Measurements from ENCODE around the gene YWHAE. TPM values are rescaled to one million over a fixed set of nuclear protein-coding genes. Genes with fewer than 3 reads are reported as not detected.

YWHAE gene
- total and polyA plus RNA-seq, 2 of the 4 experiments (the other 2 are of a cell fraction) = 358 to 774 TPM

DNA sequence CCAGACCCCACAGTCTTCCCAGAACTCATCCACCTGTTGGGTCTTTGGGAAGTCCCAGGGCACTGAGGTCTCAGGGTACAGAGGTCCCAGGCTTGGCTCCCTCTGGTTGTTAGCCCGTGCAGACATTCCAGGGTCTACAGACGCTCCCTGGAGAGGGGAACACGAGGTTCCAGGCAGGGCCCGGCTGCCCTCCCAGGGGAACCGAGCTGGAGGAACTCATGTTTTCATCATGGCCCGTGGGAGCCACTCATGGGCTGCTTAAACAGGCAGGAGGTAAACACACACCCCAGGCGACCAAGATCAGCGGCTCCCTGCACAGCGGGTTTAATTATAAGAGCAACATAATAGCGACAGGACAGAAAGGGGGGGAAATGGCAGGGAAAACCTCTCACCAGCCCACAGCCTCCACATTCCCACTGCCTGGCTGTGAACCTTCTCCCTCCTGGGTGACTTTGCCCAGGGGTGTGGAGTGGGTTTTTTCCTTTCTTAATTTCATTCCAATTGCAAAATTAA is 84.1 kb downstream of the YWHAE start:
- H3K56ac ChIP-seq (ENCODE audit: extremely low read depth, insufficient read depth, low read length) = no peak overlapping the region
- no peak overlapping the region for H2BK5ac ChIP-seq (ENCODE audit: low read depth, low read length, poor library complexity, severe bottlenecking)
- no peak overlapping the region for H3K4me3 ChIP-seq (ENCODE audit: insufficient read depth, low read depth, low read length)
- no peak overlapping the region for H2BK20ac ChIP-seq (ENCODE audit: low read depth, low read length)
- H2BK120ac ChIP-seq (ENCODE audit: low read depth, low read length) = no peak overlapping the region
- no peak overlapping the region for H4K5ac ChIP-seq (ENCODE audit: low read depth, low read length)
- no peaks in the 10 kb centered on the region for H3K9me1 ChIP-seq (ENCODE audit: insufficient read depth, low read length)
- dilution Hi-C loops (cut with HindIII; ENCODE audit: low sequenced_read_pairs, unreplicated experiment) = no loop called here
- BruUV-seq (replicated peaks) = no TSS peak
- no peak overlapping the region for H4K8ac ChIP-seq (ENCODE audit: low read depth in 2 of 2, low read length in 2 of 2)
- in situ Hi-C loops (cut with MboI; ENCODE audit: low sequenced_read_pairs) = no loop called here
- H3K27ac ChIP-seq (ENCODE audit: insufficient read depth, low read length) = no peak overlapping the region
- H3K4ac ChIP-seq (ENCODE audit: low read depth, low read length) = no peak overlapping the region
- H3K18ac ChIP-seq (ENCODE audit: low read depth, low read length) = no peak overlapping the region
- H2AK9ac ChIP-seq (replicated peaks; ENCODE audit: low read depth, low read length, poor library complexity) = no peak overlapping the region
- no peaks in the 10 kb centered on the region for H3K4me1 ChIP-seq (ENCODE audit: control insufficient read depth, insufficient read depth, low read length)
- no peak overlapping the region for H2BK15ac ChIP-seq (ENCODE audit: low read depth, low read length)
- H3K23ac ChIP-seq (ENCODE audit: low read depth, low read length) = no peak overlapping the region
- no peak for TF ChIP-seq MXI1 (IDR thresholded peaks at IDR 0.05; ENCODE audit: borderline replicate concordance, low read depth, low read length)
- no peak for TF ChIP-seq RAD21 (IDR thresholded peaks at IDR 0.05; ENCODE audit: low read length)
- TF ChIP-seq MAFK (IDR thresholded peaks at IDR 0.05; ENCODE audit: low read depth, low read length) = no peak
- no peak for TF ChIP-seq USF2 (IDR thresholded peaks at IDR 0.05; ENCODE audit: low read depth, low read length)
- TF ChIP-seq SMC3 (IDR thresholded peaks at IDR 0.05; ENCODE audit: low read depth, low read length) = no peak
- TF ChIP-seq POLR2A (IDR thresholded peaks at IDR 0.05; ENCODE audit: low read depth, low read length) = no peak
- TF ChIP-seq CEBPB (IDR thresholded peaks at IDR 0.05; ENCODE audit: low read depth, low read length) = no peak
- TF ChIP-seq, protein P1, sequence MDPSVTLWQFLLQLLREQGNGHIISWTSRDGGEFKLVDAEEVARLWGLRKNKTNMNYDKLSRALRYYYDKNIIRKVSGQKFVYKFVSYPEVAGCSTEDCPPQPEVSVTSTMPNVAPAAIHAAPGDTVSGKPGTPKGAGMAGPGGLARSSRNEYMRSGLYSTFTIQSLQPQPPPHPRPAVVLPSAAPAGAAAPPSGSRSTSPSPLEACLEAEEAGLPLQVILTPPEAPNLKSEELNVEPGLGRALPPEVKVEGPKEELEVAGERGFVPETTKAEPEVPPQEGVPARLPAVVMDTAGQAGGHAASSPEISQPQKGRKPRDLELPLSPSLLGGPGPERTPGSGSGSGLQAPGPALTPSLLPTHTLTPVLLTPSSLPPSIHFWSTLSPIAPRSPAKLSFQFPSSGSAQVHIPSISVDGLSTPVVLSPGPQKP (IDR thresholded peaks at IDR 0.05; ENCODE audit: borderline replicate concordance, low read depth, low read length) = no peak
- TF ChIP-seq RCOR1 (IDR thresholded peaks at IDR 0.05; ENCODE audit: insufficient replicate concordance, low read length) = no peak
- no peak for TF ChIP-seq RFX5 (IDR thresholded peaks at IDR 0.05; ENCODE audit: low read depth, low read length)
- no peak for TF ChIP-seq CHD1 (IDR thresholded peaks at IDR 0.05; ENCODE audit: low read depth, low read length)
- TF ChIP-seq MAZ (IDR thresholded peaks at IDR 0.05; ENCODE audit: borderline replicate concordance, low read depth, low read length) = no peak
- no peak for TF ChIP-seq BHLHE40 (IDR thresholded peaks at IDR 0.05; ENCODE audit: low read depth, low read length)
- no peak for TF ChIP-seq NFE2L2 (IDR thresholded peaks at IDR 0.05; ENCODE audit: low read depth, low read length)
- TF ChIP-seq FOS (IDR thresholded peaks at IDR 0.05; ENCODE audit: low read depth, low read length) = no peak
- DNase-seq (no peak), ATAC-seq (ENCODE audit: low read depth) (no peak)
- H3K27me3 ChIP-seq (ENCODE audit: control insufficient read depth, insufficient read depth, low read length) = peaks cover 18% of the 10 kb centered on the region
- CTCF ChIA-PET = no interaction called here
- no peaks in the 10 kb centered on the region for H4K20me1 ChIP-seq (ENCODE audit: insufficient read depth, low read length)
- no peak overlapping the region for H2AFZ ChIP-seq (replicated peaks; ENCODE audit: low read length, poor library complexity)
- no CpG with 5 or more reads among the region's 10 CpGs for WGBS, 2 experiments (ENCODE audit: extremely low coverage in 2 of 2, insufficient read length in 1 of 2)
- H3K79me1 ChIP-seq (ENCODE audit: low read depth in 1 of 2, low read length in 2 of 2) = no peaks in the 10 kb centered on the region
- H3K9me3 ChIP-seq (ENCODE audit: control insufficient read depth, insufficient read depth, low read length) = peaks cover 2% of the 10 kb centered on the region; the same call in 1 of the 2 replicates
- H3K4me2 ChIP-seq (ENCODE audit: low read depth, low read length) = no peak overlapping the region
- H3K36me3 ChIP-seq (ENCODE audit: control insufficient read depth, insufficient read depth, low read length) = no peaks in the 10 kb centered on the region
- POLR2A ChIA-PET (ENCODE audit: unreplicated experiment) = no interaction called here
- no peak overlapping the region for H2AK5ac ChIP-seq (ENCODE audit: low read depth, low read length)
- H4K91ac ChIP-seq (ENCODE audit: insufficient read depth, low read depth, low read length) = no peak overlapping the region
- H3K9ac ChIP-seq (ENCODE audit: low read depth, low read length) = no peak overlapping the region
- intact Hi-C loops (cut with micrococcal nuclease) = no loop called here
- no peak overlapping the region for H3K14ac ChIP-seq (replicated peaks; ENCODE audit: low read depth, low read length)
